Body of pancreas (tissue), 4 donors: ENCODE results near the gene GPN1. TPM values are rescaled to one million over a fixed set of nuclear protein-coding genes. Genes with fewer than 3 reads are reported as not detected.

ENCODE experiments used
- ATAC-seq: fragments of 150-250 bp; one replicate; pipeline ENCODE4 v1.9.1; 2016
- DNase-seq, 4 donors: peaks; one replicate each; pipeline ENCODE4 v3.0.0-alpha.2; 2019
- H3K27ac ChIP-seq, 4 donors: fragments of 200-600 bp; sonication (generic); 1 replicate in 3 of 4; 2 replicates in 1 of 4; pipeline versions ENCODE4 v1.5.1 to v1.6.1; 2016 to 2019; ENCODE audit warnings: mild to moderate bottlenecking in 1 of 4, mixed read lengths in 1 of 4, moderate library complexity in 1 of 4
- H3K27me3 ChIP-seq, 2 donors: fragments of 200-600 bp; sonication (generic); one replicate each; pipeline ENCODE4 v1.6.0; 2016; ENCODE audit warnings: mild to moderate bottlenecking in 1 of 2
- H3K36me3 ChIP-seq, 2 donors: fragments of 200-600 bp; sonication (generic); replicated peaks in 1 of 2; 2 replicates each; pipeline ENCODE4 v1.5.1; 2016; ENCODE audit warnings: low read depth in 2 of 2; ENCODE audit not compliant: insufficient read depth in 1 of 2
- H3K4me1 ChIP-seq: fragments of 200-600 bp; sonication (generic); one replicate; pipeline ENCODE4 v1.6.0; 2016
- H3K4me3 ChIP-seq, 2 donors: fragments of 200-600 bp; sonication (generic); 1 replicate in 1 of 2; 2 replicates in 1 of 2; pipeline ENCODE4 v1.5.1; 2016 to 2019
- H3K9me3 ChIP-seq, 3 donors: fragments of 200-600 bp; sonication (generic); 1 replicate in 2 of 3; 2 replicates in 1 of 3; pipeline ENCODE4 v1.5.1; 2016
- POLR2A ChIP-seq, 3 donors: fragments of 450-650 bp; IDR thresholded peaks; one replicate each; pipeline ENCODE4 v1.6.1; 2016; ENCODE audit warnings: antibody characterized with exemption in 3 of 3, mild to moderate bottlenecking in 2 of 3
- WGBS, 2 donors: methylation state at CpG; one replicate each; pipeline ENCODE4 v1.1.5; 2017; 5-methylcytosine and 5-hydroxymethylcytosine counted together
- intact Hi-C: fragments of 100-400 bp; cut with DNase I; formaldehyde crosslinking; loops from one replicate; pipeline ENCODE4 v1.15.1; 2023
- total RNA-seq, 2 donors: library from RNA; depleted of rRNA; stranded (reverse); fragments of >200 nt; gene quantifications; one replicate each; pipeline ENCODE4 v1.1.0, GENCODE V29; 2016
- TF ChIP-seq, protein P1 (sequence below), 7 experiments: fragments of 450-650 bp in 4 of 7; fragments of 200-600 bp in 3 of 7; sonication (generic) in 3 of 7; IDR thresholded peaks; one replicate each; pipeline ENCODE4 v1.5.1; 2016 to 2019; ENCODE audit warnings: antibody characterized with exemption in 7 of 7

Gene GPN1
- total RNA-seq, 2 donors from 2014 or later = 9.9 to 17.9 TPM

DNA sequence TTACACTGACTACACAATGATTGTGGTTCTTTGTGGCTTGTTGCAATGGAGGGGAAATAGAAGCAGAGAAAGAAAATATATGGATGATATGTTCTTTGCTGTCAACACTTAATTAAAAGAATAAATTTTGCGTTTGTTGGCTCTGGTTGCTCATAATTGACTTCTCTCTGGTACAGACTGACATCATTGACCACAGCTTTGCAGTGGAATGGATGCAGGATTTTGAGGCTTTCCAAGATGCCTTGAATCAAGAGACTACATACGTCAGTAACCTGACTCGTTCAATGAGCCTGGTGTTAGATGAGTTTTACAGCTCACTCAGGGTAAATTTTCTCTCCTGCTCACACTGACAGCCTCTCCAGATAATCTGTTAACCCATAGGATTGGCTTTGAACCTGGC, 9.9 kb downstream of the GPN1 start:
- 51 to 59% methylated on average over 3 of the region's 3 CpGs for WGBS, 2 donors

DNA sequence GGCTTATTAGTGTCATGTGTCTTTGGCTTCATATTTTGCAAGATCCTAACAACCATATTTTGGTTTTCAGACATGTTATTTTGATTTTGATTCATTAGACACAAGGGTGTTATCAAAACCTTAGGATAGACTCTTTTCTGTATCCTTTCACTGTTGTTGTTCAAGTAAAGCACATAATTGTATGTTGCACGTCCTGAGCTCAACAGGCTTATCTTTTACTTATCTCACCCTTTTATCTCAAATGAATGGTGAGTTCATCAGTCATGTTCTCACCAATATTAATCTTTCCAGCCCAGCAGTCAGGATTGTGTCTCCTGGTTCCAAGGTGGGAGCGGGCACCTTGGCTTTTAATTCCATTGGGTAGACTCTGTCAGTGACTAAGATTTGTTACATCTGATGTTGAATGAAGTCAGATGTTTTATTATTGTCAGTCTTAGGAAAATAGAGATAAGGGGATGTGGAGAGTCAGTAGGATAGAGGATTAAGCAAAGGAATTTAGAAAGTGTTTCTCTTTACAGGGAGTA, 11.9 kb downstream of the GPN1 start:
- TF ChIP-seq, protein P1, sequence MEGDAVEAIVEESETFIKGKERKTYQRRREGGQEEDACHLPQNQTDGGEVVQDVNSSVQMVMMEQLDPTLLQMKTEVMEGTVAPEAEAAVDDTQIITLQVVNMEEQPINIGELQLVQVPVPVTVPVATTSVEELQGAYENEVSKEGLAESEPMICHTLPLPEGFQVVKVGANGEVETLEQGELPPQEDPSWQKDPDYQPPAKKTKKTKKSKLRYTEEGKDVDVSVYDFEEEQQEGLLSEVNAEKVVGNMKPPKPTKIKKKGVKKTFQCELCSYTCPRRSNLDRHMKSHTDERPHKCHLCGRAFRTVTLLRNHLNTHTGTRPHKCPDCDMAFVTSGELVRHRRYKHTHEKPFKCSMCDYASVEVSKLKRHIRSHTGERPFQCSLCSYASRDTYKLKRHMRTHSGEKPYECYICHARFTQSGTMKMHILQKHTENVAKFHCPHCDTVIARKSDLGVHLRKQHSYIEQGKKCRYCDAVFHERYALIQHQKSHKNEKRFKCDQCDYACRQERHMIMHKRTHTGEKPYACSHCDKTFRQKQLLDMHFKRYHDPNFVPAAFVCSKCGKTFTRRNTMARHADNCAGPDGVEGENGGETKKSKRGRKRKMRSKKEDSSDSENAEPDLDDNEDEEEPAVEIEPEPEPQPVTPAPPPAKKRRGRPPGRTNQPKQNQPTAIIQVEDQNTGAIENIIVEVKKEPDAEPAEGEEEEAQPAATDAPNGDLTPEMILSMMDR (IDR thresholded peaks at IDR 0.05) = no peak
- no peak for TF ChIP-seq POLR2A (IDR thresholded peaks at IDR 0.05)
- Histone ChIP-seq H3K4me1 (no peaks in the 10 kb centered on the region), H3K36me3 (peaks cover 0 to 34% of the 10 kb centered on the region in 2 donors), H3K27ac (no peak overlapping the region), H3K4me3 (no peak overlapping the region), H3K27me3 (no peaks in the 10 kb centered on the region), H3K9me3 (no peaks in the 10 kb centered on the region)
- no peak for DNase-seq
- ATAC-seq = no peak
- 62 to 76% methylated on average over 2 of the region's 2 CpGs for WGBS, 2 donors
- intact Hi-C loops = no loop called here

More for the DNA sequence above, 9.9 kb downstream of the GPN1 start:
- Histone ChIP-seq H3K36me3 (peaks cover 0 to 42% of the 10 kb centered on the region in 2 donors), H3K4me3 (no peak overlapping the region), H3K4me1 (no peaks in the 10 kb centered on the region), H3K27me3 (no peaks in the 10 kb centered on the region), H3K27ac (no peak overlapping the region), H3K9me3 (no peaks in the 10 kb centered on the region)
- DNase-seq (no peak), ATAC-seq (no peak)
- TF ChIP-seq, protein P1 (IDR thresholded peaks at IDR 0.05) = no peak
- no peak for TF ChIP-seq POLR2A (IDR thresholded peaks at IDR 0.05)
- intact Hi-C loops = no loop called here

DNA sequence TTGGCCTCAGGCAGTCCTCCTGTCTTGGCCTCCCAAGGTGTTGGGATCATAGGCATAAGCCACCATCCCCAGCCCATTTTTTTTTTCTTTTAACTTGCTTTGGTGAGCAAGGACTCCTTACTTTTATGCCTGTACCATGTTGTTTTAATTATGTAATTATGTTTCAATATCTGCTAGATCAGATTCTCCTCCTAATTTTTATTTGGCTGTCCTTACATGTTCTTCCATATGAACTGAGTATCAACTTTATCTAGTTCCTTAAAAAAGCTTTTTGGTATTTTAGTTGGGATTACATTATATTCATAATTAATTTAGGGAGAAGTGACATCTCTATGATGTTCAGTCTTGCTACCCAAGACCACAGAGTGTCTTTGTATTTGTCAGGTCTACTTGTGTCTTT, 16.3 kb downstream of the GPN1 start:
- Histone ChIP-seq H3K27me3 (no peaks in the 10 kb centered on the region), H3K4me3 (no peak overlapping the region), H3K27ac (no peak overlapping the region), H3K9me3 (no peaks in the 10 kb centered on the region), H3K36me3 (peaks cover 0 to 20% of the 10 kb centered on the region in 2 donors), H3K4me1 (no peaks in the 10 kb centered on the region)
- intact Hi-C loops = no loop called here
- TF ChIP-seq, protein P1 (IDR thresholded peaks at IDR 0.05) = no peak
- TF ChIP-seq POLR2A (IDR thresholded peaks at IDR 0.05) = no peak
- DNase-seq (no peak), ATAC-seq (no peak)

DNA sequence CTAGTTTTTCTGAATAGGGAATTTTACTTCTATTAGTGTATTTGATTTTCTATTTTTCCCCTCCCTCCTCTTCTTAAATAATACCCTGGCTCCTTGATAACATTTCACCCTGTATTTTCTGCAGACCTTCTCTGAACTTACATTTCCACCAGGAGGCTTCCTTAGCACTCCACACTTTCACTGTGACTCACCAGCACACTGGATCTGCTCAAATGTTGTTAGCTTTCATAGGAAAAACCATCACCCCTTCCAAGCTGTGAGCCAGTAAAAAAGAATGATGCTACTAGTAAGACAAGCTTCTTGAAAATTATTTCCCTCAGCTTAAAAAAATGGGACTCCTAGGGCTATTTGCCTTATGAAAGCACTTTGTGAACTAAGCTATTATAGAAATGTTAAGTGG, 18.4 kb downstream of the GPN1 start:
- Histone ChIP-seq H3K27me3 (no peaks in the 10 kb centered on the region), H3K4me1 (peaks cover 1% of the 10 kb centered on the region), H3K36me3 (peaks cover 0 to 13% of the 10 kb centered on the region in 2 donors), H3K9me3 (no peaks in the 10 kb centered on the region), H3K27ac (no peak overlapping the region), H3K4me3 (no peak overlapping the region)
- intact Hi-C loops = no loop called here
- ATAC-seq = no peak
- TF ChIP-seq POLR2A (IDR thresholded peaks at IDR 0.05) = no peak
- no peak for DNase-seq

DNA sequence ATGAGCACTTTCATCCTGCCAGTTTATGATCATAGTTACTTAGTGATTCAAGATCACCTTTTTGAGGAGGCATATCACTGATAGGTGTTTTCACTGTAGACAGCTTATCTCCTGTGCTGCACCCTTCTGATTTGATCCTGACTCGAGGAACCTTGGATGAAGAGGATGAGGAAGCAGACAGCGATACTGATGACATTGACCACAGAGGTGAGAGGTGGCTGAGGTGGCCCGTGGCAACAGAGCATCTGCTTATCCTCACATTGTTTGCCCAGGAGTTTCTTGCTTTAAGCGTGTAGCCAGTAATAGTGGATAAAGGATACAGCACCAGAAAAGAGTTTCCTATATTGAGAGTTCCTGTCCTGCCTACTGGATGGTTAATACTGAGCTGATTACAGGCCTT, 18.9 kb downstream of the GPN1 start:
- DNase-seq (no peak), ATAC-seq (no peak)
- intact Hi-C loops = no loop called here
- Histone ChIP-seq H3K4me3 (no peak overlapping the region), H3K4me1 (peaks cover 6% of the 10 kb centered on the region), H3K9me3 (no peaks in the 10 kb centered on the region), H3K27ac (no peak overlapping the region), H3K27me3 (no peaks in the 10 kb centered on the region), H3K36me3 (peaks cover 0 to 14% of the 10 kb centered on the region in 2 donors)
- WGBS, 2 donors = 54 to 60% methylated on average over 4 of the region's 4 CpGs
- TF ChIP-seq, protein P1 (IDR thresholded peaks at IDR 0.05) = no peak
- TF ChIP-seq POLR2A (IDR thresholded peaks at IDR 0.05) = no peak
